HL-60 (cell line): ENCODE measurements around the gene SMYD5.
"Not testable (repeated sequence)": the region's sequence is repeated elsewhere in the genome, so short reads cannot be mapped to it uniquely, and the experiment has no call there.

Experiments used
- DNase-seq, 2 experiments: peaks; one replicate each; pipeline ENCODE4 v3.0.0-alpha.2; 2010 to 2020; ENCODE audit warnings: low read depth in 1 of 2, low spot score in 1 of 2
- H3K27ac ChIP-seq: fragments of 250-450 bp; sonication (Bioruptor Pico); replicated peaks from 2 replicates; pipeline ENCODE4 v1.5.1; 2020; ENCODE audit warnings: mild to moderate bottlenecking, moderate library complexity
- H3K27me3 ChIP-seq: fragments of 250-450 bp; sonication (Bioruptor Pico); 2 replicates; pipeline ENCODE4 v1.5.1; 2021; ENCODE audit warnings: mild to moderate bottlenecking, moderate library complexity; ENCODE audit not compliant: insufficient read depth, poor library complexity, severe bottlenecking
- H3K4me3 ChIP-seq: replicated peaks from 2 replicates; pipeline ENCODE4 v1.5.1; 2011; ENCODE audit warnings: mild to moderate bottlenecking, control low read depth, low read length; ENCODE audit not compliant: insufficient read depth
- GABPA ChIP-seq: IDR thresholded peaks from 2 replicates; pipeline ENCODE4 v1.6.1; 2012; ENCODE audit warnings: low read depth
- POLR2AphosphoS5 ChIP-seq: IDR thresholded peaks from 2 replicates; pipeline ENCODE4 v1.6.1; 2012; ENCODE audit warnings: low read depth
- SPI1 ChIP-seq: IDR thresholded peaks from 2 replicates; pipeline ENCODE4 v1.6.1; 2012; ENCODE audit warnings: low read depth, mild to moderate bottlenecking, borderline replicate concordance
- long read RNA-seq: library from polyadenylated mRNA; unstranded; transcript quantifications from one replicate; pipeline ENCODE4 v2.0.0, GENCODE V29; 2020
- TF ChIP-seq, protein P1 (sequence below): IDR thresholded peaks from one replicate; pipeline ENCODE4 v1.5.1; 2011; ENCODE audit warnings: low read length, control low read depth, inconsistent platforms; ENCODE audit not compliant: insufficient read depth
- TF ChIP-seq, protein P2 (sequence below): IDR thresholded peaks from 2 replicates; pipeline ENCODE4 v1.6.1; 2012; ENCODE audit warnings: low read depth; ENCODE audit not compliant: insufficient replicate concordance

SMYD5 gene
- long read RNA-seq, transcript SMYD5-202 (13 exons, 2,593 nt): major isoform, 40 of 59 reads
- long read RNA-seq, partial matches to known transcripts: 4 of 59 reads
- long read RNA-seq, other reads (novel, unspliced or antisense): 15 of 59 reads

DNA sequence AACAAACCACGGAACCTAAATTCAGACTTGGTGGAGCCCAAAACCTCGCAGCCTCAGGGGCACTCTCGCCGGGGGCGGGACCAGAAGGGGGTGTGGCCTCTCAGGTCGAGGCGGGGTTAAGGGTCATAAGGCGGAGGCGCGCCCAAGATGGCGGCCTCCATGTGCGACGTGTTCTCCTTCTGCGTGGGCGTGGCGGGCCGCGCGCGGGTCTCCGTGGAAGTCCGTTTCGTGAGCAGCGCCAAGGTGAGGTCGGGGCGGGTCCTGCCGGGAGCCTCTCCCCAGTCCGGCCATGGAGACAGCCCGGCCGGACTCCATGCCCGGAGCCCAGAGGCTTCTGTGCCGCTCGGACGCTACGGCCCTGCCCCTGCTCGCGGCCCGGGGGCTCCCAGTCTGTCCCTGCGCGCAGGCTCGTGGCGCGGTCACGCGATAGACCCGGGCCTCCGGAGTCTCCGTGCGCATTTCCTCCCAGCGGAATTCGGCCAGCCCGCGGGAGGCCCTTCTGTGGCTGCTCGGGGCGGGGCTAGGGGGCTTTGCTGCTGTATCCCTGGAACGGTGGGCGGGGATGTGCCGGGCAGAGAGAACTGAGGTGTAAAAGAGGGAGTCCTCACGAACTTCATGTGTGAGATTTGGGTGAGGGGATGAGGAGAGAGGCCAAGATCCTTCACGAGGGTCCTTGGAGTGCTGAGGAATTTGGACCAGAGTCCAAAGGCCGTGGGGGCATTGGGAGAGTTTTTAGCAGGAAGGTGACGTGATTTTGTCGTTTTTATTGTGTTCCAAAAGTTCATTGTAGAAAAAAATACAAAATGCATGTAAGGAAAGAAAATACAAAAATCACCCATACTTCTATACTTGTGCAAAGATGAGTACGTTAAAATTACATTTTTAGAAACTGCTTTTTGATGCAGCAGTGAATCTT is at the start of gene SMYD5:
TSS of gene SMYD5 (plus strand) at position 126 of the 916 bp plus-strand sequence. CDS start at position 148, 22 bp downstream.
- Histone ChIP-seq H3K4me3 (peak within 1 kb of the TSS; percentile 94), H3K27ac (peak within 1 kb of the TSS; percentile 85), H3K27me3 (no peaks in the 10 kb centered on the region)
- DNase-seq: peak; percentile 78 to 86
- TF ChIP-seq, protein P1, sequence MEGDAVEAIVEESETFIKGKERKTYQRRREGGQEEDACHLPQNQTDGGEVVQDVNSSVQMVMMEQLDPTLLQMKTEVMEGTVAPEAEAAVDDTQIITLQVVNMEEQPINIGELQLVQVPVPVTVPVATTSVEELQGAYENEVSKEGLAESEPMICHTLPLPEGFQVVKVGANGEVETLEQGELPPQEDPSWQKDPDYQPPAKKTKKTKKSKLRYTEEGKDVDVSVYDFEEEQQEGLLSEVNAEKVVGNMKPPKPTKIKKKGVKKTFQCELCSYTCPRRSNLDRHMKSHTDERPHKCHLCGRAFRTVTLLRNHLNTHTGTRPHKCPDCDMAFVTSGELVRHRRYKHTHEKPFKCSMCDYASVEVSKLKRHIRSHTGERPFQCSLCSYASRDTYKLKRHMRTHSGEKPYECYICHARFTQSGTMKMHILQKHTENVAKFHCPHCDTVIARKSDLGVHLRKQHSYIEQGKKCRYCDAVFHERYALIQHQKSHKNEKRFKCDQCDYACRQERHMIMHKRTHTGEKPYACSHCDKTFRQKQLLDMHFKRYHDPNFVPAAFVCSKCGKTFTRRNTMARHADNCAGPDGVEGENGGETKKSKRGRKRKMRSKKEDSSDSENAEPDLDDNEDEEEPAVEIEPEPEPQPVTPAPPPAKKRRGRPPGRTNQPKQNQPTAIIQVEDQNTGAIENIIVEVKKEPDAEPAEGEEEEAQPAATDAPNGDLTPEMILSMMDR: no peak
- TF ChIP-seq SPI1 (peak; percentile 15; the same call in 1 of the 2 replicates), GABPA (no peak), POLR2AphosphoS5 (peak; percentile 75; the same call in 1 of the 2 replicates)
- TF ChIP-seq, protein P2, sequence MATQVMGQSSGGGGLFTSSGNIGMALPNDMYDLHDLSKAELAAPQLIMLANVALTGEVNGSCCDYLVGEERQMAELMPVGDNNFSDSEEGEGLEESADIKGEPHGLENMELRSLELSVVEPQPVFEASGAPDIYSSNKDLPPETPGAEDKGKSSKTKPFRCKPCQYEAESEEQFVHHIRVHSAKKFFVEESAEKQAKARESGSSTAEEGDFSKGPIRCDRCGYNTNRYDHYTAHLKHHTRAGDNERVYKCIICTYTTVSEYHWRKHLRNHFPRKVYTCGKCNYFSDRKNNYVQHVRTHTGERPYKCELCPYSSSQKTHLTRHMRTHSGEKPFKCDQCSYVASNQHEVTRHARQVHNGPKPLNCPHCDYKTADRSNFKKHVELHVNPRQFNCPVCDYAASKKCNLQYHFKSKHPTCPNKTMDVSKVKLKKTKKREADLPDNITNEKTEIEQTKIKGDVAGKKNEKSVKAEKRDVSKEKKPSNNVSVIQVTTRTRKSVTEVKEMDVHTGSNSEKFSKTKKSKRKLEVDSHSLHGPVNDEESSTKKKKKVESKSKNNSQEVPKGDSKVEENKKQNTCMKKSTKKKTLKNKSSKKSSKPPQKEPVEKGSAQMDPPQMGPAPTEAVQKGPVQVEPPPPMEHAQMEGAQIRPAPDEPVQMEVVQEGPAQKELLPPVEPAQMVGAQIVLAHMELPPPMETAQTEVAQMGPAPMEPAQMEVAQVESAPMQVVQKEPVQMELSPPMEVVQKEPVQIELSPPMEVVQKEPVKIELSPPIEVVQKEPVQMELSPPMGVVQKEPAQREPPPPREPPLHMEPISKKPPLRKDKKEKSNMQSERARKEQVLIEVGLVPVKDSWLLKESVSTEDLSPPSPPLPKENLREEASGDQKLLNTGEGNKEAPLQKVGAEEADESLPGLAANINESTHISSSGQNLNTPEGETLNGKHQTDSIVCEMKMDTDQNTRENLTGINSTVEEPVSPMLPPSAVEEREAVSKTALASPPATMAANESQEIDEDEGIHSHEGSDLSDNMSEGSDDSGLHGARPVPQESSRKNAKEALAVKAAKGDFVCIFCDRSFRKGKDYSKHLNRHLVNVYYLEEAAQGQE: no peak

DNA sequence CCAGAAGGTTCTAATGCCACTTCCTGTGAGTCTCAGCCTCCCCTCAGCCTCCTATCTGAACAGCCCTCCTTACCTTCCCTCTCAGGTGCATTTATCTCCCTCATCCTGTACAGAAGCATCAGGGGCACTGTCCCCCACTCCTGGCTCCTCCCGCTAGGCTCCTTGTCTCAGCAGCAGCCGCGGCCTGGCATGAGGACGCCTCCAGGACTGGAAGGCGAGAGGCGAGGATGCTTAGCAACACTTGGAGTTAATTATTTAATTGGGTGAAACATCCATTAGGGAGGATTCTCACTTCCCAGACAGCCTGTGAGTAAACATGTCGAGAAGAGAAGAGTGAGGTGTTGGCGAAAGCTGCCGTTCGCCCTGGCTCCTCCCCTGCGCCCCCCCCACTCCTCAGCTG is 48.1 kb upstream of the SMYD5 start:
- not testable (repeated sequence) for H3K27me3 ChIP-seq, DNase-seq, H3K4me3 ChIP-seq, H3K27ac ChIP-seq

DNA sequence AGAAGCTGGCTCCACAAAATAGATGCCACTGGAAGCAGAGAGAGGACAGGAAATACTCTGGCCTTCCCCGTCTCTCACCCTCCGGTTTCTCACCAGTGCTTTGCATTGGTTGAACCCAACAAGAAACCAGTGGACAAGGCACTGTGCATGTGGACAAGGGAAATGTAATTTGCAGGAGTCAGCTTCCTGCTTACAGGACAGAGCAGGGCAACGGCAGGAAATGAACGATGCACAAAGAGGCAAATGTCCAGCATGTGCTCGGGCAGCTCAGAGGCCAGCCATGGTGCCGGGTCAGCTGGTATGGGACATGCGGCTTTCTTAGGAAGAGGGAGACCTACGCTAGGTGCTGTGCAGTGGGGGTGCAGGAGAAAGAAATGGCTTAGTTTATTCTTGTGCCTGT is 47.2 kb upstream of the SMYD5 start:
- not testable (repeated sequence) for H3K27ac ChIP-seq, H3K27me3 ChIP-seq, DNase-seq, H3K4me3 ChIP-seq

DNA sequence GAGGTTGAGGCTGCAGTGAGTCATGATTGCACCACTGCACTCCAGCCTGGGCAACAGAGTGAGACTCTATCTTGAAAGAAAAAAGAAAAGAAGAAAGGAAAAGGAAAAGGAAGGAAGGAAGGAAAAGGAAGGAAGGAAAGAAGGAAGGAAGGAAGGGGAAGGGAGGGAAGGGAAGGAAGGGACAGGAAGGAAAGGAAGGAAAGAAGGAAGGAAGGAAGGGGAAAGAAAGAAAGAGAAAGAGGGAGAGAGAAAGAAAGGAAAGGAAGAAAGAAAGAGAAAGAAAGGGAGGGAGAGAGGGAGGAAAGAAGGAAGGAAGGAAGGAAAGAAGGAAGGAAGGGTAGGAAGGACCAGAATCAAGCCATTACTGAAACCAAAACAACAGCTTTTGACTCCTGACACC is 45.7 kb upstream of the SMYD5 start:
- not testable (repeated sequence) for H3K27me3 ChIP-seq, DNase-seq, H3K4me3 ChIP-seq, H3K27ac ChIP-seq

DNA sequence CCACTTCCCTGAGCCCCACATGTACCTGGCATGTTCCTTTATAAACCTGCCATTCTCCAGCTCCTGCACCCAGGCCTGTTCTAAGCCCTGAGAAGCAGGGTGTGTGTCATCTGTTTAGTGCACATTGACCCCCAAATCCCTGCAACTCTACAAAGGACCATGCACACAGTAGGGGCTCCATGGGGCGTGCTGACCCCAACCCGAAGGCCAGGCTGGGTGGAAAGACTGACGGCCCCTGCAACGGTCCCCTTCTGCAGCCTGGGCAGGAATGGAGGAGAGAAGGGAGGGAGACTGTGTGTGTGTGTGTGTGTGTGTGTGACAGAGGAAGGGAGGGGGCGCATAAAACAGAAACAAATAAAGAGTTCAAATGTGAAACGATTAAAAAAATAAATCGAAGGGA is 43.7 kb upstream of the SMYD5 start:
- H3K27ac ChIP-seq, DNase-seq, H3K4me3 ChIP-seq: not testable (repeated sequence)
- peaks cover 13% of the 10 kb centered on the region for H3K27me3 ChIP-seq

DNA sequence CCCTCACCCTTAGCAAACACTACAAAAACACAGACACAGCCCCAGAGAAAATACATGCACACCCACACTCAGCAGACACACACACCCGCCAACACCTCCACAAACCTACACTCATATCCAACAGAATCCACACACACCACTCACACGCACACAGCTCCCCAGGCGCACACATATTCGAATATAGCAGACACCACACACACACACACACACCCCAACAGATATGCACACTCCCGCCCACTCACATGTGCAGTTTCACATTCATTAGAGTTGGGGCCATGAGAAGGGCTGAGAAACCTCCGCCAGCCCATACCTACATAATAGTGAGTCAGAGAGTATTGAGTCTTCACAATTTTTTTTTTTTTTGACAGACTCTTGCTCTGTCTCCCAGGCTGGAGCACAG is 41.1 kb upstream of the SMYD5 start:
- TF ChIP-seq GABPA (no peak), SPI1 (no peak), POLR2AphosphoS5 (no peak)
- H3K4me3 ChIP-seq: no peak overlapping the region
- H3K27ac ChIP-seq: no peak overlapping the region
- DNase-seq: no peak
- H3K27me3 ChIP-seq: peaks cover 34% of the 10 kb centered on the region

DNA sequence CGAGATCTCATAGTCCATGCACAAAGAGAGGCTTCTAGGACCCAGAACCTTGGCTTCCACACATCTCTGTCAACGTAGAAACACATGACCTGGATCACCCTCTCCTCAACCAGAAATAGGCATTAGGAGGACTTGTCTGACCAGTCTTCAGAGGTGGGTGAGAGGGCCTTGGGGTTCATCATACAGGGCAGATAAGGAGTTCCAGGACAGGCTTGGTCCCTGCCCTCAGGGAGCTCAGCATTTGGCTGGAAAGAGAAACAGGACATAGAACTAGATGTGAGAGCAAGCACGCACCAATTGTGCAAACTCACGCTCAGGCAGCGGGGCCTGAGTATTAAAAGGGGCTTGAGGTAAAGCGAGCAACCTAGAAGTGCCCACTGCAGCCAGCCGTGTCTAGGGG is 40.3 kb upstream of the SMYD5 start:
- peaks cover 35% of the 10 kb centered on the region for H3K27me3 ChIP-seq
- DNase-seq: no peak
- no peak overlapping the region for H3K4me3 ChIP-seq
- H3K27ac ChIP-seq: no peak overlapping the region
- TF ChIP-seq, protein P1: no peak
- TF ChIP-seq, protein P2: no peak
- TF ChIP-seq GABPA (no peak), POLR2AphosphoS5 (no peak), SPI1 (no peak)
